ENCODE data around the gene NPHP1.
"Not testable (repeated sequence)": the region's sequence is repeated elsewhere in the genome, so short reads cannot be mapped to it uniquely, and the experiment has no call there.

NPHP1 gene

DNA sequence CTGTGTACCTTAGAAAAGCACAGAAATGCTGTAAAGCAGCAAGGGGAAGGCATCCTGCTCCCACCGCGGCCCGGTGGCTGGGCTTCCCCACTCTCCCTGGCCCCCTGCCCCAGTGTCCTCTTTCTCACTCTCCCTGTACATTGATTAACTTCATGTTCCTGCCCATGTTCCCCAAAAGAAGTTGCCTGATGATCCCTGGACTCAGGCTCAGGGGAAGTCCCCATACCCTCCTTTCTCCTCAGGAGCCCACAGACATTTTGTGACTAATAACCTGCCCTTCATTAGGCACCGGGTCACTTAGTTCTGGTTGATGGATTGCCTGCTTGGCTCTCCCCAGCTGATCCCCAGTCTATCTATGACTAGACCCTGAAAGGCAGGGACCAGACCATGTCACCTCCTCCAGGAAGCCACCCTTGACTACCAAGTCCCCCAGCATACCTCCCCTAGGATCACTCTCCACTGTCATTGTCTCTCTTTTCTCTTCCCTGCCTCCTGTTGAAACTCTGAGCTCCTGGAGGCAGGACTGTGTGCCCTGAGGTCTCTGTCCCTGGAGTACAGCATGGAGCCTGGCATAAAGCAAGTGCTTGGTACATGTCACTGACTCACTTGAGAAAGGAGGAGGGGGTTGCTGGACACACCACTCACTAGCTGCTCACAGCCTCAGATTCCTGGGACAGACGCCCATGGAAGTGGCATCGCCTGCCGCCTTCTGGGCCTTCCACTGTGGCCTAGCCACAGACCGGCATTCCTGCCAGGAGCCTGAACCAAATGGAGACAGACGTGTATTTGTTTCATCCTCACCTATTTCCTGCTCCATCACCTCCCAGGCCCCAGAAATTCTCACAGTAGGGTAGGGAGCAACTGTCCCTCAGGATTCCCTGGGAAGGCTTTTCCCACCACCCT, 102.7 kb downstream of the NPHP1 start:
- no peak for FAIRE-seq

DNA sequence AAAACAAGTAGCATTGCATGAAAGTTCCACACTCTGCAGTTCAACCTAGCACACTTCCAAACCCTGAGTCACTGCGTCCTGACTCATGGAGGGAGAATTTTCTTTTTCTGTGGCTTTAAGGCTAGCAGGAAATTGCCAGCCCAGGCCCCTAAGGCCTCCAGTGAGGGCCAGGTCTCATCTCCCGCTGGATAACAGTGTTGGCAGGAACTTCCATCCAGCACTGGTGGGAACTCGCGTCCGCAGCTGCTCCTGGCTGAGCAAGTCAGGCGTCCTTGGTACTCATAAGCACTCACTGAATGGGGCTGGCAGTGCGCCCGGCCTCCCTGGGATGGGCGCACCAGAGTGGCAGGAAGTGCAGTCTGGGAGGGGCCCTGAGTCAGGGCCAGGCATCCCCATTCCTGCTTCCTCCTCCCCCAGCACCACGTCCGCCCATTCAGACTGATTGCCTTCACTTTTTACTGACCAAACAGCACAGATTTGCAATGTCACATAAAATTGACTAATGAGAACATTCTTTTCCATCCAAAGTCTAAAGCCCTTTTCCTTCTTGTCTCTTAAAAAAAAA, 103.5 kb downstream of the NPHP1 start:
- no peak for FAIRE-seq

- FAIRE-seq, result not testable (repeated sequence)
Measured at GRCh38 chr2:110100880-110101279, 103.9 kb downstream of the NPHP1 start.

DNA sequence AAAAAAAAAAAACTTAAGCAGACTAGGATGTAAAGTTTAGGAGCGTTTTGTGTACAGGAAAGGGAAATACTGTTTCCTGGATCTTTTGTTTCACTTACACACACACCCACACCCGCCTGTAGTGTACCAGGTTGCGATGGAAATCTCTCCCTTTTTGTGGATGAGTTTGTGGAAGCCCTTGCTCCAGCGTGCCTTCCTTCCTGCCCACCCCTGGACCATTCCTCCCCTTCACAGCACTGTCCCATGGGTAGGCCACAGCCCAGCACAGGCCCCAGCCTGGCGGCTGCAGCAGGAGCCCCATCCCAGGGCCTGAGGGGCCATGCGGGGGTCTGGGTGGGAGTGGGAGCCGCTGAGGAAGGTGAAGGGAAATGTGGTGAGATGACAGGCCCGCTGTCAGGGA, 104.3 kb downstream of the NPHP1 start:
- FAIRE-seq, result no peak

DNA sequence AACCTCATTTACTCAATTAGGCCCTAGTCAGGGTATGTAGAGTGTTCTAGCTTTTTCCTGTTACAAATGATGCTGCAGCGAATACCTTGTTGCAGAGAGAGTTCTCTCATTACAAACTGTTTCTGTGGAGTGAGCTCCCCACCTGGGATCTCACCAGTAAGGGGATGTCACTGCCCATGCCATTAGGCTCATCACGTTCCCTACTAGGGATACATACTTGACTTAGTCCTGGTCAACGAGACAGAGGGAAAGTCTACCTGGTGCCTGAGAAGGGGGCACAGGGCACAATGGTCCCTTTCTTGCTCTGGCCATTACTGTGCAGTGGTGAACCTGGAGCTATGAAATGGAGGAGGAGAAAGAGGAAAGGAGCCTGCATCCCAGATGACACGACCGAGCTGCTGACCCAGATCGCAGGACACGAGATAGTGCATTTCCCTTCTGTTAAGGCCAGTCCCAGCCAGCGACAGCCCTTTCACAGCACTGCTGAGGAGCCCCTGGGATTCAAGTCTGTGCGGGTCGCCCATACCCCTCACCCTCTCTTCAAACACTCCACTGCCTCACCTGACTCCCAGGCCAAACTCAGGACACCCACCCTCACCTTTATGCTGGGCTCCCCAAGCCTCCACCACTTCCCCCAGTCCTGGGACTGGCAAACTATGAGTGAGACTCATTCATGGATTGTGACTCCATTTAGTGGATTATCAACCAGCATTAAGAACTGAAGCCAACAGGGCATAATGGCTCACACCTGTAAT, 105.2 kb downstream of the NPHP1 start:
- no peak for FAIRE-seq

GRCh38 chr2:110099038-110099425, 105.8 kb downstream of the NPHP1 start:
- no peak for FAIRE-seq

DNA sequence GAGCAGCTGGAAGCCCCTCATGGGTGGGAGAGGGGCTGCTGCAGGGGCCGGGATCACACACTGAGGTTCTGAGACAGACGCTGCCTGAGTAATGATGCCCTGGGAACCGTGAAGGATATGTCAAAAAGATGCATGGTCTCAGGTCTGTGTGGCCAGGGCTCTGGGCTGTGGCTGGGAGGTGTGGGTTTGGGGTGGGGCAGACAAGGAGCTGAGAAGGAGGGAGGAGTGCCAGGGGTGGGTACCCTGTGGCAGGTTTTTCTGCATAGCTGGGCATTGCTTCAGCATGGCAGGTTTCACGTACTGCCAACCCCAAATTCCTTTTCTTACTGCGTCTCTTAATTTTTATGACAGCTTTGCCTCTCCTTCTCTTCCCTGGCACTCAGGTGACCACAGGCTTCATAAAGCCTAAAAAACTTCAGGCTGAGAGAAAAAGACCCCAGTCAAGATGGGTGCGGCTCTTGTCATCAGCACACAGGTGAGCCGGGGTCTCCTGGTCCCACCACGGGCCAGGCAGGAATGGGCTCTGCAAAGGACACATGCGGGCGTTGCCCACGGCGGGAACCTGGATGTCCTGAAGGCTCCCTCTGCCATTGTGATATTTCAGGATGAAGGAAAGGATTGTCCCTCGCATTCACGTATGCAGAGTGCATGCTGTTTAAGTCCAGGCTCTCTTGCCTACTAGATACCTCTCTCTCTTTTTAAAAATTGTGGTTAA, 107.2 kb downstream of the NPHP1 start:
- no peak for FAIRE-seq

- no peak for FAIRE-seq
Measured at GRCh38 chr2:110095994-110096633, 108.7 kb downstream of the NPHP1 start.

DNA sequence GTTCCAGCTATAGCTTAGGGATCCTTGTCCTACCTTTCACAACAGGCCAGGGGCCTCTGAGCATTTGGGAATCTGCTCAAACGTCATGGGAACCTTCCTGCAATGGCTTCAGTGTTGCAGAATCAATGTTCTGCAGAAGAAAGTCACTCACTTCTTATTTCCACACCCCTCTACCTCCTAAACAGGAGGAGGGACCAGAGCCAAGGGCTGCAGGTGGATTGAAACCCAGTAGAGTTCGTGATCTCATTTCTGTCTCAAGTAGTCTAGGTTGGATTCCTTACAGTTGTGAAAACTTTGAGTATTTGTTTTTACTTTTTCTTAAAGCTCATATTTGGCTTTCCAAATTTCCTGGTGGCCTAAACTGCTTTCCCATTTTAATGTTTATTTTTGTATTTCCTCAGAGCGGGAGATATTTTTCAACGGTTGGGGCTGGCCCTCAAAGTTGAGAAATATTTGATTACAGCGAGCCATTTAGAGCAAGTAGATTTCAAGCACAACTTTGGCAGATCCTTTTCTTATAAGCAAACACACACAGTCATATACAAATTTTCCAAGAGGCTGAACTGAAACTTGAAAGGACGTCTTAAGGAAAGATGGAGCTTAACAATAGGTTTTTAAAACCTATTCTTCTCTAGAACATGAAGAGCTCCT, 109.8 kb downstream of the NPHP1 start:
- not testable (repeated sequence) for FAIRE-seq

DNA sequence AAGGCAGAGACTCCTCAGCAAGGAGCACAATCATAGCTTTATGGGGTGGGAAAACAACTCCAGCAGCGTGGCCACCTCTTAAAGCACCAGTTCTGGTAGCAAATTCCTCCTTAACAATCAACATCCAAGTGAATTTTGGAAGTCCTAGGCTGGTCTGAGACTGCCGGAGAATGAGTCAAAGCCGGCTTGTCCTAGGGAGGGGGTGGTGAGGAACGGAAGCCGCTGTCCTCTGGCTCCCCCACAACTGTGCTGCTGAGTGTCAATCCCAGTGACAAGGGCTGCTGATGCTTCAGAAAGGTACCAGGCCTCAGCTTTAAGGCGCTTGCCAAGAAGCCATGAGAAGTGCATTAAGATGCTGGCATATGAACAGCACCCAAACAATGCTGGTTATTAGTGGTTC, 110.9 kb downstream of the NPHP1 start:
- not testable (repeated sequence) for FAIRE-seq

GRCh38 chr2:110090164-110090563, 114.6 kb downstream of the NPHP1 start:
- FAIRE-seq, result not testable (repeated sequence)

DNA sequence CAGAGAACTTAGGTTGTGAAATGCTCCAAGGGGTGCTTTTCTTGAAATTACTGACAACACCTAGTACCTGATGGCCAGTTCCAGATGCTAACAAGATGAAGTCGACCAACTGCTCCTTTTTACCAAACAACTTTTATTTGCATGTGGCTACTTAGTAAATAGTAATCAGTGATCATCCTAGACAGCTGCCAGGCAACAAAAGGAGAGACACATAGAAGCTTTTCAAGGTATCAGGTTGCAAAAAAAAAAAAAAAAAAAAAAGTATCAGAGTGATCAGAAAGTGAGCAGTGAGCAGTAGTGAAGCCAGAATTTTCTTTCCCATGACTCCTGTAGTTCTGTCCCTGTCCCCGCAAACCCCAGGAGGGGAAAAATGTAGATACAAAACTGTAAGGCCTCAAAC, 121.1 kb downstream of the NPHP1 start:
- not testable (repeated sequence) for FAIRE-seq

- not testable (repeated sequence) for FAIRE-seq
Measured at GRCh38 chr2:110083162-110083561, 121.7 kb downstream of the NPHP1 start.

DNA sequence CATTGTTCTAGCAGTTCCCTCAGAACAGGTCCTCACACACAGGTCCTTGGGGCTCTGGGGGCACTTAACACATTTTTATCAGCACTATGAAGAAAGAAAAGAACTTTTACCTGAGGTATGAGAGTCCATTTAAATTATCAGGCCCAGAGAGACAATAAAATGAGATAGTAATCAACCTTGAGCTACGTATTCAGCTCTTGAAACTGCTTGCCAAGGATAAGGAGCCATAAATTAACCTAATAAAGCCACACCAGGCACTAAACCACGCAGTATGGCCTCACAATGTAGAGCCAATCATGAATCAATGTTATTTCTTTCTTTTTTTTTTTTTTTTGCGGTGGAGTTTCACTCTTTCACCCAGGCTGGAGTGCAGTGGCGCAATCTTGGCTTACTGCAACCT, 126.7 kb downstream of the NPHP1 start:
- not testable (repeated sequence) for FAIRE-seq

DNA sequence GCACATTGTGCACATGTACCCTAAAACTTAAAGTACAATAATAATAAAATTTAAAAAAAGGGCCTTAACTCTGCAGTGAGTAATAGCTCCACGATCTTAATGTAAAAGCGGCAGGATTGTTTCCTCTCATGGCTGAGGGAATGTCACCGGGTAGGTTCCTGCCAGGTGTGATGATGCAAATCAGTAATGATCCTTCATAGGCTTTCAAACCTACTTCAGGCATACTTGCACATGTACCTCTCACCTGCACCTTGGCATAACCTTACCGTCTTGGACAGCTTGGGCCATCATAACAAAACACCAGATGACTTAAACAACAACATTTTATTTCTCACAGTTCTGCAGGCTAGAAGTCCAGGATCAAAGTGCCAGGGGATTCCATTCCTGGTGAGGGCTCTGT, 128.9 kb downstream of the NPHP1 start:
- FAIRE-seq, result not testable (repeated sequence)

All from TTC549 (cell line).